ENCODE measurements around the gene LYST.

- TF ChIP-seq CTCF (optimal IDR thresholded peaks at IDR 0.05 in 1 of 3, IDR thresholded peaks at IDR 0.05 in 1 of 3, conservative IDR thresholded peaks at IDR 0.05 in 1 of 3; ENCODE audit: extremely low read depth in 1 of 3, insufficient read depth in 2 of 3, low read length in 3 of 3) (no peak), EZH2 (IDR thresholded peaks at IDR 0.05; ENCODE audit: low read length) (no peak)
These were observed 3.0 kb downstream of the LYST start for GRCh38 chr1:235863699-235864093.
